ENCODE results near the gene MSTO1. TPM values are rescaled to one million over a fixed set of nuclear protein-coding genes. Genes with fewer than 3 reads are reported as not detected.

The MSTO1 gene
- total RNA-seq, 4 donors from 2014 or later = 6.8 to 52.0 (median 26.7) TPM

Small RNA genes within 50 kb of the gene (small RNA-seq; reads per million reads assigned to genes)
- 0 reads per million in 2 donors for gene AL353807.4

Other genes starting within 250 kb of the MSTO1 start
- 100 to 1,000 TPM in 1 of 4 donors, 10 to 100 TPM in 3; 58.3 to 101 (median 73.8) TPM for gene ASH1L, start 47.4 kb upstream of the MSTO1 start, total RNA-seq
- 100 to 1,000 TPM in 2 of 4 donors, 10 to 100 TPM in 2; 64.5 to 144 (median 84.3) TPM for gene YY1AP1, start 78.6 kb downstream of the MSTO1 start, total RNA-seq
- gene DAP3, start 78.9 kb downstream of the MSTO1 start, total RNA-seq = 100 to 1,000 TPM in 3 of 4 donors, 10 to 100 TPM in 1; 72.8 to 160 (median 153) TPM
- gene GON4L, start 247.0 kb downstream of the MSTO1 start, total RNA-seq = 100 to 1,000 TPM in 1 of 4 donors, 10 to 100 TPM in 3; 54.1 to 153 (median 71.8) TPM
- gene SYT11, start 249.3 kb downstream of the MSTO1 start, total RNA-seq = 1 to 10 TPM; 2.6 to 9.9 (median 4.7) TPM

All from Peyer's patch (tissue), 4 donors.